HUES64 (cell line): Measurements from ENCODE around the gene COLGALT1.
A peak's percentile ranks its signal among the peaks of the same experiment; 100 is the strongest.
"Not testable (repeated sequence)": the region's sequence is repeated elsewhere in the genome, so short reads cannot be mapped to it uniquely, and the experiment has no call there.

Experiments
- H3K27ac ChIP-seq: 2 replicates; pipeline ENCODE4 v1.7.0; 2013; ENCODE audit warnings: low read depth, low read length, inconsistent platforms
- H3K27me3 ChIP-seq: 2 replicates; pipeline ENCODE4 v1.6.1; 2013; ENCODE audit warnings: mild to moderate bottlenecking, low read length; ENCODE audit not compliant: insufficient read depth
- H3K36me3 ChIP-seq: 2 replicates; pipeline ENCODE4 v1.6.1; 2013; ENCODE audit warnings: mild to moderate bottlenecking, low read length; ENCODE audit not compliant: insufficient read depth
- H3K4me1 ChIP-seq: 2 replicates; pipeline ENCODE4 v1.6.1; 2013; ENCODE audit warnings: mild to moderate bottlenecking, low read length, moderate library complexity; ENCODE audit not compliant: insufficient read depth
- H3K4me3 ChIP-seq: 2 replicates; pipeline ENCODE4 v1.5.1; 2013; ENCODE audit warnings: mild to moderate bottlenecking, low read length, moderate library complexity
- H3K9ac ChIP-seq: 2 replicates; pipeline ENCODE4 v1.6.1; 2013; ENCODE audit warnings: mild to moderate bottlenecking, low read depth, low read length
- H3K9me3 ChIP-seq: 2 replicates; pipeline ENCODE4 v1.6.1; 2013; ENCODE audit warnings: low read depth, low read length; ENCODE audit not compliant: insufficient read depth
- WGBS: fragments of 150-250, 120-280 bp; methylation state at CpG from one replicate; pipeline ENCODE4 v1.1.7; 2013; ENCODE audit warnings: missing lambda C conversion rate; 5-methylcytosine and 5-hydroxymethylcytosine counted together

COLGALT1 gene

DNA sequence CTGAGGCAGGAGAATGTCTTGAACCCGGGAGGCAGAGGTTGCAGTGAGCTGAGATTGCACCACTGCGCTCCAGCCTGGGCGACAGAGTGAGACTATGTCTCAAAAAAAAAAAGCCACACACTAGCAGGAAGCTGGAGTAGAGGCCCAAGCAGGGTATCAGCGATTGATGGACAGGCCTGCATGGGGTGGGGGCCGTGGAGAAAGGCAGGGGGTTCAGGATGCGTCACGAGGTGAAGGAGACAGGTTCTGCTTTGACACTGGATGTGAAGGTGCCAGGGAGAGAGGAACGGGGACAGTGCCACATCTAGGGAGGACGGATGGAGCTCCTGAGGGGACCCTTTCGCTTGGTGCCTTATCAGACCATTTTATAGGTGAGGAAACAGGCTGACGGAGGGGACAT lies 7.1 kb downstream of the COLGALT1 start:
- H3K4me3 ChIP-seq = no peak overlapping the region
- H3K27ac ChIP-seq = no peak overlapping the region
- WGBS = 92% methylated on average over 11 of the region's 11 CpGs
- H3K9me3 ChIP-seq = no peaks in the 10 kb centered on the region
- H3K27me3 ChIP-seq = no peaks in the 10 kb centered on the region
- H3K36me3 ChIP-seq = peaks cover 27% of the 10 kb centered on the region
- H3K9ac ChIP-seq = no peak overlapping the region
- no peaks in the 10 kb centered on the region for H3K4me1 ChIP-seq

DNA sequence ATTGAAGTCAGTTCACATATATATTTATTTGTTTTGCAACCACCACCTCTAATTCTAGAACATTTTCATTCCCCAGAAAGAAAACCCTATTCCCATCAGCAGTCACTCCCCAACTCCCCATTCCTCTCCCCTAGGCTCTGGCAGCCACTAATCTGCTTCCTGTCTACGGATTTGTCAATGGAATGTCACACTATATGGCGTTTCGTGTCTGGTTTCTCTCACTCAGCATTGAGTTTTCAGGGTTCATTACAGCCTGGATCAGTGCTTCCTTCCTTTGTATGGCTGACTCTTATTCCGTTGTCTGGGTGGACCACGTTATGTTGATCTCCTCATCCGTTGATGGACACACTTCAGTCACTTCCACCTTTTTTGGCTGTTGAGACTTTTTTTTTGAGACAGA lies 9.3 kb downstream of the COLGALT1 start:
- no peak overlapping the region for H3K9ac ChIP-seq
- no peak overlapping the region for H3K27ac ChIP-seq
- no peaks in the 10 kb centered on the region for H3K9me3 ChIP-seq
- H3K36me3 ChIP-seq = peaks cover 34% of the 10 kb centered on the region
- no peaks in the 10 kb centered on the region for H3K4me1 ChIP-seq
- WGBS = 77% methylated on average over 6 of the region's 6 CpGs
- H3K27me3 ChIP-seq = no peaks in the 10 kb centered on the region
- H3K4me3 ChIP-seq = no peak overlapping the region

DNA sequence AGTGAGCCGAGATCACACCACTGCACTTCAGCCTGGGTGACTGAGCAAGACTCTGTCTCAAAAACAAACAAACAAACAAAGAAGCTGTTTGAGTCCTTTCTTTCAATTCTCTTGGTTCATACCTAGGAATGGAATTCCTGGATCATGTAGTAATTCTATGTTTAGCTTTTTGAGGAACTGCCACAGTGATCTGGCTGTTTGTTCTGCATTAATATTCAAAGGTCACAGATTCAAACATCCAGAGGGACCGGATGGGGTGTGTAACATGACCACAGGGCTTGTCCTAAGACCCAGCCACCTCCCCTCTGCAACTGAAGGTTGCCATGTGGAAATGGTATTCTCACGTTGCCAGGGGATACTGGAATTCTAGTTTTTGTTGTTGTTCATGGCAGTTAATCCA lies 10.2 kb downstream of the COLGALT1 start:
- H3K36me3 ChIP-seq = peaks cover 34% of the 10 kb centered on the region
- no peak overlapping the region for H3K27ac ChIP-seq
- H3K27me3 ChIP-seq = no peaks in the 10 kb centered on the region
- no peak overlapping the region for H3K9ac ChIP-seq
- 91% methylated on average over 3 of the region's 3 CpGs for WGBS
- H3K4me1 ChIP-seq = no peaks in the 10 kb centered on the region
- H3K9me3 ChIP-seq = no peaks in the 10 kb centered on the region
- no peak overlapping the region for H3K4me3 ChIP-seq

DNA sequence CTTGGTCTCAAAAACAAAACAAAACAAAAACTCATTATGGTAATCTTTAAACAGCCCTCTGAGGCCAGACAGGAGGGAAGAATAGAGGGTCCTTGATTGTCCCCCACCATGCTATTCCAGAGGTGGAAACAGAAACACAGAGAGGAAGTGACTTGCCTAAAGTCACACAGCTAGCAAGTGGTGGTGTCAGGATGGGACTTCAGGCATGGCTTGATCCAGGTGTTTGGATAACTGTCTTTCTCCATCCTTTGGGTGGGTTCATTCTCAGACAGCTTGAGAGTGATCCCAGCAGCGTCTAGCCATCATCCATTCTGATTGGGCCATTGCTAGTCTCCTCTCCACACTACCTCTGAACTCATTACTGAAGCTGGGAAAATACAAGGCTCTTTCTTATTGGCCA lies 12.5 kb downstream of the COLGALT1 start:
- Histone ChIP-seq H3K9me3 (no peaks in the 10 kb centered on the region), H3K36me3 (peaks cover 46% of the 10 kb centered on the region), H3K9ac (no peak overlapping the region), H3K27me3 (no peaks in the 10 kb centered on the region), H3K4me1 (no peaks in the 10 kb centered on the region), H3K27ac (no peak overlapping the region), H3K4me3 (no peak overlapping the region)
- 93% methylated on average over 1 of the region's 1 CpG for WGBS

DNA sequence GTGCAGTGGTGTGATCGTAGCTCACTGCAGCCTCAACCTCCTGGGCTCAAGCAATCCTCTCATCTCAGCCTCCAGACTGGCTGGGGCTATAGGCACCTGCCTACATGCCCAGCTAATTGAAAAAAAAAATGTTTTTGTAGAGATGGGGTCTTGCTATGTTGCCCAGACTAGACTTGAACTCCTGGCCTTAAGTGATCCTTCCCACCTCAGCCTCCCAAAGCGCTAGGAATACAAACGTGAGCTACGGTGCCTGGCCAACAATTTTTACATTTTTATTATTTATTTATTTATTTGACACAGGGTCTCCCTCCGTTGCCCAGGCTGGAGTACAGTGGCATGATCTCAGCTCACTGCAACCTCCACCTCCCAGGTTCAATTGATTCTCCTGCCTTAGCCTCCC lies 14.8 kb downstream of the COLGALT1 start:
- H3K9ac ChIP-seq, H3K27ac ChIP-seq, H3K27me3 ChIP-seq, H3K4me1 ChIP-seq, H3K4me3 ChIP-seq, H3K9me3 ChIP-seq: not testable (repeated sequence)
- WGBS = 99% methylated on average over 5 of the region's 5 CpGs
- H3K36me3 ChIP-seq = peaks cover 47% of the 10 kb centered on the region

DNA sequence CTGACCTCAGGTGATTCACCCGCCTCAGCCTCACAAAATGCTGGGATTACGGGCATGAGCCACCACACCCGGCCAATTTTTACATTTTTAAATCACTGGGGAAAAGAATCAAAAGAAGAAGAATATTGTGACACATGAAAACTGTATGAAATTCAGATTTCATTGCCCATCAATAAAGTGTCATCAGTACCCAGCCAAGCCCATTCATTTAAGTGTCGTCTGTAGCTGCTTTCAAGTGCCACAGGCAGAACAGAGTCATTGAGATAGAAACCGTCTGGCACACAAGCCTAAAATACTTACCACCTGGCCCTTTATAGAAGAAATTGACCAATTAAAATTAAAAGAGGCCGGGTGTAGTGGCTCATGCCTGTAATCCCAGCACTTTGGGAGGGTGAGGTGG lies 15.3 kb downstream of the COLGALT1 start:
- WGBS = 95% methylated on average over 6 of the region's 6 CpGs
- Histone ChIP-seq H3K36me3 (peaks cover 47% of the 10 kb centered on the region), H3K4me1 (no peaks in the 10 kb centered on the region), H3K9me3 (no peaks in the 10 kb centered on the region), H3K4me3 (no peak overlapping the region), H3K9ac (no peak overlapping the region), H3K27ac (no peak overlapping the region), H3K27me3 (no peaks in the 10 kb centered on the region)

DNA sequence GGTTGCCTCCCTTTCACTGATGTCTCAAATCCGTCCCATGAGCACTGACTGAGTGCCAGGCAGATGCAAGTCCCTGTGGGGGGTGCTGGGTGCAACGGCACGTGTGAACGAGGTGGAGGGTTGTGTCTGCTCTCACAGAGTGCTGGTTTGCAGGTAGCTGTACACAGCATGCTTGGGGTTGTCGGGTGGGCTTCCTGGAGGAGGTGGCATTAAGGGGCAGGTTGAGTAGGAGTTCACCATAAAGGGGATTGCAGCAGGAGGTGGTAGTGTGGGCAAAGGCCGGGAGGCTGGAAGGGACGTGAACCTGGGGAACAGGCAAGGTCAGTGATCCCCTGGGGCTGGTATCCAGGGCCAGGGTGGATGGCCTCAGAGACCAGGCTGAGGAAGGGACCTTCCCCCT lies 17.2 kb downstream of the COLGALT1 start:
- 91% methylated on average over 7 of the region's 7 CpGs for WGBS
- Histone ChIP-seq H3K9me3 (no peaks in the 10 kb centered on the region), H3K27ac (no peak overlapping the region), H3K9ac (no peak overlapping the region), H3K4me3 (no peak overlapping the region), H3K27me3 (no peaks in the 10 kb centered on the region), H3K36me3 (peaks cover 38% of the 10 kb centered on the region), H3K4me1 (no peaks in the 10 kb centered on the region)

DNA sequence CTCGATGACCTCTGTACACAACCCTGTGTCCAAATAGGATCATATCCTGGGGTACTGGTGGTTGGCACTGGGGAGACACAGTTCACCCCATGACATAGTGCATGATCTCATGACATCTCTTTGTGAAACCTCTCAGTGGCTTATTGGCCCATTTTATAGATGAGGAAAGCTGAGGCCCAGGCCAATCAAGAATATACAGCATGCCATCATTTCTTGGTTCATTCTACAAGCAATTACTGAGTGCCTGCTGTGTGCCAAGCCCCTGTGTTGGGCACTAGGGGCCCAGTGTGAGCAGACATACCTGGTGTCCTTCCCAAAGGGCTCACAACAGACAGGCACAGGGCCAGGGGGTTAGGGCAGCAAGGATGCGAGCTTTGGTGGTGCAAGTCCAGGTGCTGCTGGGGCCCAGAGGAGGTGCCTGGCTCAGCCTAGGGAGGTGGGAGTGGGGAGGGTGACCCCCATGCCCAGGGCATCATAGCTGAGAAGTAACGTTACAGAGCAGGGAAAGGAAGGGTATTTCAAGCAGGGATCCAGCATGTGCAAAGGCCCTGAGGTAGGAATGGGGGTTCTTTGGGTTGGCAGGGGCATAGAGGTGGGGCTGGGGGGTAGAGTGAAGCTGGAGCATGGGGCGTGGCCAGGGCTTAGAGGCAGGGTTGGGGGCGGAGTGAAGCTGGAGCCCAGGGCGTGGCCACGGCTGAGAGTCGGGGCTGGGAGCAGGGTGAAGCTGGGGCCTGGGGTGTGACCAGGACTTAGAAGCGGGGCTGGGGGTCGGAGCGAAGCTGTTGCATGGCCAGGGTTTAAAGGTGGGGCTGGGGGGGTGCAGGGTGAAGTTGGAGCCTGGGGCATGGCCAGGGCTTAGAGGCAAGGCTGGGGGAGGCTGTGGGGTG lies 20.7 kb downstream of the COLGALT1 start:
- no peak overlapping the region for H3K4me3 ChIP-seq
- no peaks in the 10 kb centered on the region for H3K27me3 ChIP-seq
- H3K27ac ChIP-seq = no peak overlapping the region
- H3K36me3 ChIP-seq = peaks cover 27% of the 10 kb centered on the region
- H3K9me3 ChIP-seq = no peaks in the 10 kb centered on the region
- H3K4me1 ChIP-seq = peaks cover 8% of the 10 kb centered on the region; the same call in 1 of the 2 replicates
- no peak overlapping the region for H3K9ac ChIP-seq
- 88% methylated on average over 11 of the region's 11 CpGs for WGBS

DNA sequence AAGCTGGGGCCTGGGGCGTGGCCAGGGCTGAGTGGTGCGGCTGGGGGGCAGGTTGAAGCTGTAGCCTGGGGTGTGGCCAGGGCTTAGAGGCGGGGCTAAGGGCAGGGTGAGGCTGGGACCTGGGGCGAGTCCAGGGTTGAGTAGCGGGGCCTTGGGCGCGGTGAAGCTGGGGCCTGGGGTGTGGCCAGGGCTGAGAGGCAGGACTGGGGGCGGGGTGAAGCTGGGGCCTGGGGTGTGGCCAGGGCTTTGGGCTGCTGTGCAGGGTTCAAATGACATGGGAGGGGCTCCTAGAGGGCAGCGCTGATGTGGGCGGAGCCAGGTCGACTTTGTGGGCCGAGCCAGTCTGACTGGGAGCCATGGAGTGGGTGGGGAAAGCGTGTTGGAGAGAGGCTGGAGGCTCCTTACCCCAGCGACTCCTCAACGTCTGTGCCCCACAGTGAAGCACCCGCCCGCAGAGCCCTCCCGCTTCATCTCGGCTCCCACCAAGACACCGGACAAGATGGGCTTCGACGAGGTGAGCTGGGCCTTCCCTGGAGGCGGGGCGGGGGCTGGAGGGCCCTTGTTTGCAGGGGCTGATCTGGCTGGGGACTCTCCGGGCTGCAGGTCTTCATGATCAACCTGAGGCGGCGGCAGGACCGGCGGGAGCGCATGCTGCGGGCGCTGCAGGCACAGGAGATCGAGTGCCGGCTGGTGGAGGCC lies 21.5 kb downstream of the COLGALT1 start:
- no peaks in the 10 kb centered on the region for H3K27me3 ChIP-seq
- H3K9ac ChIP-seq = no peak overlapping the region
- peaks cover 8% of the 10 kb centered on the region; the same call in 1 of the 2 replicates for H3K4me1 ChIP-seq
- WGBS = 47% methylated on average over 34 of the region's 34 CpGs
- peak overlapping the region; percentile 45 for H3K4me3 ChIP-seq
- peaks cover 31% of the 10 kb centered on the region for H3K36me3 ChIP-seq
- H3K9me3 ChIP-seq = no peaks in the 10 kb centered on the region
- H3K27ac ChIP-seq = no peak overlapping the region; the same call in 1 of the 2 replicates

DNA sequence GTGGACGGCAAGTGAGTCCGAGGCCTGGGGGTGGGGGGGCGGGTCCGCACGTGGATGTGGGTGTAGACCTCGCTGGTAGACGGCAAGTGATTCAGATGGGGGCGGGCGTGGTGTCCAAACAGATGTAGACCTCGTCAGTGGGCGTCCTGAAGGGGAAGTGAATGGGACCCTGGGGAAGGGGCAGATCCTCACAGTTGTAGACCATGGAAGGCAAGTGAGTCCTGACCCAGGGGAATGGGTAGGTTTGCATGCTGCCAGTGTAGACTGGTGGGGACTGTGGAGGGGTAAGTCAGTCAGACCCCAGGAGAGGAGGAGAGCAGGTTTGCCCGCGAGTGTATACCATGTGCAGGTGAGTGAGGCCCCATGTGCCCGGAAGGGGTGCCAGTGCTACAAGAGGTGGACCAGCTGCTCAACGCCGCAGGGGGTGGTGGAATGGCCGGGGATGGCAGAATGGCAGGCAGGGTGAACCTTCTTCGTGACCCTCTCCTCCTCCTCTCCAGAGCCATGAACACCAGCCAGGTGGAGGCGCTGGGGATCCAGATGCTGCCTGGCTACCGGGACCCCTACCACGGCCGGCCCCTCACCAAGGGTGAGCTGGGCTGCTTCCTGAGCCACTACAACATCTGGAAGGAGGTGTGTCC lies 22.1 kb downstream of the COLGALT1 start:
- Histone ChIP-seq H3K4me1 (peaks cover 8% of the 10 kb centered on the region; the same call in 1 of the 2 replicates), H3K27ac (no peak overlapping the region), H3K9ac (no peak overlapping the region), H3K27me3 (no peaks in the 10 kb centered on the region), H3K9me3 (no peaks in the 10 kb centered on the region), H3K4me3 (0 out of 2 replicates have a peak overlapping the region, but pooled peaks have one; percentile 45), H3K36me3 (peaks cover 33% of the 10 kb centered on the region)
- 90% methylated on average over 22 of the region's 22 CpGs for WGBS

DNA sequence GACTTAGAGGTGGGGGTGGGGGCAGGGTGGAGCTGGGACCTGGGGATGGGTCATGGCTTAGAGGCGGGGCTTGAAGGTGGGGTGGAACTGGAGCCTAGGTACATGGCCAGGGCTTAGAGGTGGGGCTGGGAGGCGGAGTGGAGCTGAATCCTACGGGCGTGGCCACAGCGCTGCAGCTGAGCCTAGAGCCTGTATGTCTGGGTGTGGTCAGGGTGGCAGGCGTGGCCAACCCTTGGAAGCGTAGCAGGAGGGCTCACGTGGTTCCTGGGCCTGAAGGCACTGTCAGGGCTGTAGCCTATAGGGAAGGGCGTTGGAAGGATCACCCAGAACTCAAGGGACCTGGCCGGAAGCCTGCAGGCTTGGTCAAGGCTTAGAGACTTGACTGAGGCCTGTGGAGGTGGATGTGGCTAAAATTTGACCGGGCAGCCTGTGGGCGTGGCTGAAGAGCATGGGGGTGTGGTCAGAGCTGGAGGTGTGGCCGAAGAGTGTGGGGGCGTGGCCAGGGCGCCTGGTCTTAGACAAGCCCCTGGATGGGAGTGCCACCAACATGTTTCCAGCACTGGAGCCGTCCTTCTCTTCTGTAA lies 24.3 kb downstream of the COLGALT1 start:
- no peak overlapping the region for H3K9ac ChIP-seq
- H3K27me3 ChIP-seq = no peaks in the 10 kb centered on the region
- no peak overlapping the region; the same call in 1 of the 2 replicates for H3K27ac ChIP-seq
- H3K4me3 ChIP-seq = peak overlapping the region; percentile 35
- no peaks in the 10 kb centered on the region for H3K9me3 ChIP-seq
- H3K4me1 ChIP-seq = peaks cover 8% of the 10 kb centered on the region; the same call in 1 of the 2 replicates
- WGBS = 50% methylated on average over 16 of the region's 16 CpGs
- peaks cover 33% of the 10 kb centered on the region for H3K36me3 ChIP-seq
